Measurements from ENCODE around the gene KIRREL3.
A peak's percentile ranks its signal among the peaks of the same experiment; 100 is the strongest.

KIRREL3 gene

DNA sequence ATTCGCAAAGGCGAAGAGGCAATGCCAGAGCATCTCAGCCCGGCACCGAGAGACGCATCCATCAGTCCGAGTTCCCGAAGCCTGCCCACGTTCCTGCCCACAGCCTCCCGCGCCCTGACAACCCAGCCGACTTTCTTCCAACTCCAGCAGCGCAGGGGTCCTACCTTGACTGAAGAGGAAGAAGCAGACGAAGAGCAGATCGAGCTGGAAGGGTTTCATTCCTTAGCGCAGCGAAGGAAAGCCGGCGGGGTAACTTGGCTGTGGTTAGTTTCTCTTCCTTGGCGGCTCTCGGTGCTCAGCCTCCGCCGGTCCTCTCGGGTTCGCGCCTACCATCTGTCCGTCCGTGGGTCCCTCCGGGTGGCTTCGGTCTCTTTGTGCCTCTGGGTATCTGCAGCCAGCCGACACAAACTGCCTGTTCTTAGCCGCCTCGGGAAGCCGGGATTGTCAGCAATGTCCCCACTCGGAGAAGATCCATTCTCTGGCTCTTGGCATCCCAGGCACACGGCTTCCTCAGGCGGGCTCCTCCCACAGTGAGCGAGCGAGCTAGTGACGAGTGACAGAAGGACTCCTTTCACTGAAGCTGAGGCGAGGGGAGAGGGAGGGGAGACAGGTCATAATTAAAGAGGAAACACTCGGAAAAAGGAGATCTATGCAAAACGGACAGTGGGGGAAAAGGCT is at the start of gene KIRREL3:
Gene KIRREL3, minus strand, starts transcription at position 480 of the 678 bp plus-strand sequence.
- peak; percentile 5 for DNase-seq

DNA sequence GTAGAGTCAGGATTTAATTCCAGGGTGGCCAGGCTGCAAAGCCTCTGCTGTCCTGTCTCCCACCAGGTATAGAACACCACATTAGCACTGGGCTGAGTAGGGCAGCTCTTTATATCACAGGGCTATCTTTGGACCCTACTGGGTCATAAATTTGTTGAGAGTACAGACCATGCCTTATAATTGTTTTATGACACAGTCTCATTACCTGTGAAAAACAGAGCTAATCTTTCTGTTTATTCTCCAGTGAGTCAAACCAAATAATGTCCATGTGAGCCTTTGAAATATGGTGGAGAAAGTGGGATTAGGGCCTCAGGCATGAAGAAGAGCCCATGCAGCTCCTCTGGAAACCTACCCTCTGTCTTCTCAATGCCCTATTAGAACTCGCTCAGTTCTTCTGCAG is 49.6 kb upstream of the KIRREL3 start:
- no peak for DNase-seq

DNA sequence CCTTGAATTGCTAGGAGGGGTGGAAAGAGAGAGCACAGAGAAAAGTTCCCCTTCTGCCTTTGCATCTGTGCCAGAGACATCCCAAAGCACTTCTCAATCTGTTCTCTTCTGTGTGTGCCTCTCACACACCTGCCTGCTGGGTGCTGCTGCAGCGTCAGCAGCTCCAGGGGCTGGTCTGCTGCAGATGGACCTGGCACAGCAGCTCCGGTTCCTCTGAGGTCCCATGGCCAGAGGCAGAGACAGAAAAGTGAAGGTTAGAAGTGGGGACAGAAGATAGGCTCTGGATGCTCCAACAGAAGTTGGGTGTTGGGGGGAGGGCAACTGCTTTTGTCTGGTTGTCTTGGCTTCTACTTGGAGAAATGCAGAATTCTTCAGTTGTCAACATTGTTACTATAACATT is 48.9 kb upstream of the KIRREL3 start:
- no peak for DNase-seq

DNA sequence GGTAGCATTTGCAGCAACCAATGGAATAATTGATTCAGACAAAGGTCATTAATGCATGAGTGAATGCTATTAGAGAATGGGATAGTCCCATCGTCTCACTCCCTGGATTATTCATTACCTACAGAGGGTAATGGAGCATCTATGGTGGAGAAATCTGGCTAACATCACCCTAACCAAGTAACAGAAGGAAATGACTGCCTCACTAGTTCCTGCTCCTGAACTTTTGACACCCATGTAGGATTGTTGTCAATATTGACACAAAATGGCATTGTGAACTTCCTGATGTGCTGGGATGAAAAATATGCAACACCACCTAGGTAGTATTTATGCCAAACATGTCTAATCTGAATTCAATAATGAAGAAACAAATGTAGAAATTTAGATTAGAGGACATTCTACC is 44.0 kb upstream of the KIRREL3 start:
- peak; percentile 3 for DNase-seq

DNA sequence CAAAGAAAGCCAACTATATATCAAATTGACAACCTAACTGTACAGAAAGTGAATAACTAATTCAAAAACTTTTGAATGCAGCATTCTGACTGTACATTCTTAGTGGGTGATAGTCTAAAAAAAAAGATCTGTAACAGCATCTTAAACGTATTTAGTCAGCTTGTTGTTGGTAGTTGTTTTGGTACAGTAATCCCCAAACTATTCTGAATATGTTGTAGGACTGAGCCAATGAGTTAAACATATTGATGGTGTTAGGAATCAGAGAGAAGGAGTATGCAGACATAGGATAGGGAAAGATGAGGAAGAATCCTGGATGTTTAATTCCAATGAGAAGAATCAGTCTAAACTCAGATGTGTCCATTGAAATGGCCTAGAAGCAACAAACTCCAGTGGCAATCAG is 41.9 kb upstream of the KIRREL3 start:
- DNase-seq: no peak

DNA sequence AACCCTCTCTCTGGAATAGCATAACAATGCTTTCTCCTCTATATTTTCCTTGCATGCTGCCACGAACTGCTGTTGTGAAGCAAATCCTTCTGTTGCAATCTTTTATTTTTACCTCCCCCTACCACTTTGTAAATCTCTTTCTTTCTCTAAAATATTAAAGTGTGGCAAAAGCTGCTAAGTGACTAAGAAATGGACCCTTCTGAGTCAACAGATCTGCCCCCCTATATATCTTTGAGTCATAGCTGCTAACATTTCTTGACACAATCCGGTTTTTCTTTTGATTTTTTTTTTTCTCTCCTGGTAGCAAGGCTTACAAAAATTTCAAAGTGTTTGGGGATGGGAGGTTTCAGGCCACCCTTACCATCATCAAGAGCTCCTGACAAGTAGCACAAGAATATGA is 39.0 kb upstream of the KIRREL3 start:
- no peak for DNase-seq

DNA sequence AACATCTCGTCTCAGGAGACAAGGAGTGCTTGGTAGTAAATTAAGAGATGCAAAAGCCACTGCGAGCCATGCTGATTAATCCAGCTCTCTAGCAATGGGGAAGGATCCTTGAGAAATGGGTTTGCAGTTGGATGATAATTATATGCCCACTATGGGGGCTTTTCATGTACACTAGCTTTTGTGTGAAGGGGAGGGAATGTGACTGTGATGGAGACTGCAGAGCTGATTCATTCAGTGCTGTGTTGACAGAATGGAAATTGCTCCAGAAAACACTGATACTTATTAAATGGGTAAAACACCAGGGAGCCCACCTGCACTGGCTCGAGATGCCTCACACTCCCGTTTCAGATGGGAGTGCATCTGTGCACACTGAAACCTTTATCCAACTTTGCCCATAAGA is 37.0 kb upstream of the KIRREL3 start:
- DNase-seq: no peak

DNA sequence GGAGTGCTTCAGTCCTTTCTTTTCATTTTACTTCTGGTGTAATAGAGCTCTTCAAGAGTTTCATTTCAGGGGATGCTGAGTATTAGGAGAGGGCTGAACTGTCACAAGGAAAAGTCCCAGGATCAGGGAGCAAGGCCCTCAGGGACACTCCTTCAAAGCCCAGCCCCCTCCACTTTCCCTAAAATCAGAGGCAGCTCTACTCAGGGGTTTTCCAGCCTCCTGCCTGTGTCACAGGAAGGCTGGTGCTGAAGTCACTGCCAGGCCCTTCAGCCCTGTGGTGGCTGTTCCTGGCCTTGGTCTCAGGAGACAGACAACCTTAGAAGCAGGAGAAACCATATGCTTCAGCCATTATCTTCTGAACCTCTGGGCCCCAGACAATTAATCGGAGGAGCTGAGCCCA is 36.4 kb upstream of the KIRREL3 start:
- DNase-seq: no peak

DNA sequence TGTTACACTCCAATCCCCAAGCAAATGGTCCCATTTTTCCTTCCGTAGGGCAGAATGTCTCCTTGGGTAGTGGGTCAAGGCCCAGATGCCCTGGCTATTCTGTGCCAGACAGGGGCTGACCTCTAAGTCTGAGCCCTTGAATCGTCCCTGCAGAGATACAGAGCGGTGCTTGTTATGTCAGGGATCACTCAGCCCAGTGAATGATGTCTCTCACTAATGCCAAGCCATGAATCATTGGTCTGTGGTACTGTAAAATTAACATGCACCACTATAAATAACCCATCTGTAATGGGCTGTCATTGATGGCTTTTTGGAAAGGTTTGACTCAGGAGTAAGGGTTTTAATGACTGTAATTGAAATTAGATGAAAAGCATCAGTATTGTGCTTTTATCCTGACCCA is 35.3 kb upstream of the KIRREL3 start:
- DNase-seq: no peak

DNA sequence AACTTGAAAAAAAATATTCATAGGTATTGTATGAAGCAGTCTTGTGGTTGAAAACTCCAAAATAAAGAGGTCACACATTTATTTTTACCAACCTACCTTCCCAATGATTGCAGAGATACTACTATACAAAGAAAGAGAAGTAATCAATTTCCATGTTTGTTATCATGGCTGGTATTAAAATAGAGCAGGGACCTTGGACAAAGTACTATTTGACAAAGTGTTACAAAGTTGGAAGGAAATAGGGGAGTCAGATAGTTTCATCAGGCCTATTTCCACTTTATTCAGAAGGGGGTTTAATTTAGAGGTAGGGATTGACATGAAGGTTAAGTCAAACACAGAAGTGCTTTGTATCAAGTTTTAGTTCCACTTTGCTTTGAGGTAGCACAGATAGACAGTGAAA is 34.4 kb upstream of the KIRREL3 start:
- DNase-seq: no peak

DNA sequence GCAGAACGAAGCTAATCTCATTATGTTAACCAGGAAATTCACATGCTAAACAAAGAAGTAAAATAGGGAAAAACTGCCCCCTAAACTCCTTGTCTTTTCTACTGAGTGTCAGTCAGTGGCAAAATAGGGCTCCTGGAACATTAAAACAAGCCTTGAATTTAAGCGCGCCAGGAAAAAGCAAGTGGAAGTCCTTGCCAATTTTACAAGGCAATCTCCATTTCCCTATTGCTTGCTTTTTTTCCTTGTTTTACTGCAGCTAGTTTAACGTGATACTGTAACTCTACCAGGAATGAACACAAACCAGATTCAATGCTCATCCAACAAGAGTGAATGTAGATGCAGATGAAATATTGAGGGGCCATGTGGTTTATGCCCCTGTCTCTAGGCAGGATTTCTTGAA is 28.1 kb upstream of the KIRREL3 start:
- DNase-seq: no peak

DNA sequence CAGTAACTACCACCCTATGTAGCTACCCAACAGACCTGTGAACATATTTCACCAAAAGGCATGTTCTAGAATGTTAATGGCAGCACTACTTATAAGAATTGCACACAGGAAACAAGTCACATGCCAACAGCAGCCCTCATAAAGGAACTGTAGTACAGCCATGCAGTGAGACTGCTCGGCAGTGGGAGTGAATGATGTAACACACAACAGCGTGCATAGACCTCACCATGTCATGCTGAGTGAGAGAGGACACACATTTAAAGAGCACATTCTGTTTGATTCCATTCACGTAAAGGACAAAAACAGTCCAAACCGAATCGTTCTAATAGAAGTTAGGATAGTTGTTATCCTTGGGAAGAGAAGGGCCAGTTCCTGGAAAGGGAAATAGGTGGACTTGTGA is 27.2 kb upstream of the KIRREL3 start:
- peak; percentile 44 for DNase-seq

DNA sequence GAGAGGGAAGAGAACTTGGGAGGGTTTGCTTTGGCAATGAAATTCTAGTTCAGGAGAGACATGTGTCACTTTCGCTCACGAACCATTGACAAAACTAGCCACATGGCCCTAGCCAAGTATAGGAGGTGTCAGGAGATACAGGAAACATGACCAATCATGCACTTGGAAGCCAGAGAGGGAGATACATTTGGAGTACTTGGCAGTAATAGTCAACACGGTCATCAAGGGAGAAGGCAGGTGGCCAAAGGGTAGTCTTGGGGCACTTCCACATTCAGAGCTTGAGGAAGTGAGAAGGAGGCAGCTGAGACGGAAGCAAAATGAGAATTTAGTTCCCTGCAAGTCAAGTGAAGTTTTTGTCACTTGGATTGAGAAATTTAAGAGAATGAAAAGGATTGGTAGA is 26.4 kb upstream of the KIRREL3 start:
- no peak for DNase-seq

DNA sequence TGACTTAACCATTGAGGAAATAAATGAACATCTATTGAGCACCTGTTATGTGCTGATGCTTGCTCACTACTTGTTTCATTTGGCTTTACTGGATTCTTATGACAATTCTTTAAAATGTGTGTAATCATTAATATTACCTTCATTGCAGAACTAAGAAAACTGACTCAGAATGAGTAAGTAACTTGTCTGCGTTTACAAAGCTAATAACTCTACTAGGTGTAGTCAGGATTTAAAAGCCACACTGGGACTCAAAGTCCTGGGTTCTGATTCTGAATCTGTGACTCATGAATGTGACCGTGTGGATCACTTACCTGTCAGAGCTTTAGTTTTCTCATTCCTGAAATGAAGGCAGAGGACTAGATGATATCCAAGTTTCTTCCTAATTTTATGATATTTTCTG is 23.4 kb upstream of the KIRREL3 start:
- DNase-seq: no peak

DNA sequence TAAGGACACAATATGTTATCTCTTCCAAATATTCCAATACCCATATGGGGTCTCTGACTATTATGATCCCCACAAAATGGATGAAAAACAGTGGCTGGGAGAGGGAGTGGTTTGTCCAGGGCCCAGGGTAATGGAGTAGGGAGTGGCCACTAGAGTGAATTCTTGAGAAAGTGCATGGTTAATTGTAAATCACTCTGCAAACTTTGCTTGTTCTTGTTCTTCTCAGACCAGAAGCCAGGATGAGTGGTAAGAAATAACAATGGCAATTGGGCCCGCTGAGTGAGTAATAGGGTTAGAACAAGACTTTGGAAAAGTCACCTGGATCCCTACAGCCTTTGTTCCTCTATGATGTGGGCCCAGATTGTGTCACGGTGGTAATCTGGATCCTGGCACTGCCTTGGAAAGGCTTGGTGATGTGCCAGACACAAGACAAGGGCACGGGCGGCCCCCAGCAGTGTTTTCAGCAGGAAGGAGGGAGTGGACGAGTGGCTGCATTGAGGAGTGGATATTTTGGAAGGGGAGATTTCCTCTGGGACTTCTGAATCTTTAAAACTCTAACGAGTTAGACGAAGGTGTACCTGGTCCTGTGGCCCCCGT is 18.2 kb upstream of the KIRREL3 start:
- DNase-seq: no peak

DNA sequence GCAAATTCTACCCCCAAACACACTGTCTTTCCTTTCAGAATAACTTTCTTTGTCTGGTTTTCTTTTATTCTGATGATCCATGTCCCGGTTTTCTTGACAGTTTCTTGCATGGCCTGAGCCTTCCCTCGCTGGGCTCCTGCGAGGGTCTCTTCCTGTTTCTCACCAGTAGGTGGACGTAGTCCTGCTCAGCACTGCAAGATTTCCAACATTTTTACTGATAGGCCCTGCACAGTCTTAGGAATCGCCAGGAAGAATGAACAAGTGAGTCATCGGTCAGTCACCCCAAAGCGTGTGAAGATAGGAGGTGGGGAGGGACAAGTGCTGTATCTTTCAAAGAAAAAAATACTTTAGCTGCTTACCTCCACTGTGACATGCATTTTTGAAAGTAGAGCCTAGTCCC is 16.9 kb upstream of the KIRREL3 start:
- no peak for DNase-seq

DNA sequence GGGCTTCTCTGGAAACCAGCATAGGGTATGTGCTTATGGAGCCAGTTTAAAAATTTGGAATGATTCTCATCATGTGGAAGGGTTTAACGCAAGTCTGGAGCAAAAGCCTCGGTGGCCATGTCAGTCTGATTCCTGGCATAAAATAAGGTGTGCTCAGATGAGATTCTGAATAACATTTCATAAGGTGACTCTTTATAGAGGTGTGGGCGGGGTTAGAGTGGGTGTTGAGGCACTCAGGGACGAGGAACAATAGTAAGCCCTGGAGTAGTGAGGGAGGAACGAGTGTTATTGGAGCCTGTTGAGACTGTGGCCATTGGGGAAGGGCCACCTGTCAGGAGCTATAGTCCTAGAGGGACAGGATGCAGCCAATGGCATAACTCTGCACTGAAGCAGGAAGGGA is 13.0 kb upstream of the KIRREL3 start:
- DNase-seq: no peak

DNA sequence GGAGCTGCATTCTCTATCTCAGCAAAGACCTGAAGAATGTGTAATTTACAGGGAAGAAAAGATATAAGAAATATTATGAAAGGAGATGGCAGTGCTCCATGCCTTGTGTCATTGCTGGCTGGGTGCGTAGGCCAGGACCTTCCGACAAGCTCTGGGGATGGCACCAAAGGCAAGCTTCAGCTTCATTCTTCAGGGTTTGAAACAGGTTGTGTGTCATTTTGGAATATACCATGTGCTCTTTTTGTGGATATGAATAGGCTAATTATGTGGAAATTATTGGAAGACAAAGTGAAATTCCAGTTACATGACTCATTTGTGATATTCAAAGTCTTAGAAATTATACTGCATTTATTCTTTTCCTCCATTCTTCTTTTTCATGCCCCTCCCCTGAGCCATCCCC is 5.7 kb upstream of the KIRREL3 start:
- no peak for DNase-seq

DNA sequence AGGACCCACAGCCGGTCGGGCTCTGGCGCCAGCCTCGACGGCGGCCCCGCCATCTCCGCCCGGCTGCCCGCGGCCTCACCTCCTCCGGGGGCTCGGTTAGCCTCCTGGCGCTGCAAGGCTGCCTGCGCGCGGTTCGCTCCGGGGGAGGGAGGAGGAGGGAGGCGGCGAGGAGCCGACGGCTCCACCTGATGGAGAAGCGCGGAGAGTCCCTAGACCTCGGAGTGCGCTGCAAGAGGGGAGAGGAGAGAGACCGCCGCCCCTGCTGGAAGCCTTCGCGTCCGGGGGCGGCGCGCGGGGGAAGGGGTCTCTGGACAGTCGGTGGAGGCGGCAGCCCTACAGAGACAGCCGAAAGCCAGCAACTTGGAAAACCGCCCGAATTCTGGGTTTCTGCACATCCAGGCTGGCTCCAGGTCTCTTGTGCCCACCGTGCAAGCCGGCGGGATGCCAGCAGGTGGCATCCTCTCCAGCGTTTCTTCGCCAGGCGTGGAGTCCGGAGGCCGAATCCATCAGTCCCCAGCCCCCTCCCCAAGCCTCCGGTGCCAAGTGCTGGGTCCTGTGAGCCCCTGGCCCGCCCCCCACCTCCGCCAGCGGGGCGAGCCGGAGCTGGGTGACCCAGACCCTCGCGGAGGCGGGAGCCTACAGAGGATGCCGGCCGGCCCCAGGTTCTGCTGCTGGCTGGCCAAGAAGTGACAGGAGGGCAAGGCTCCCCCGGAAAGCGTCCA is 2.9 kb upstream of the KIRREL3 start:
- peak; percentile 54 for DNase-seq

DNA sequence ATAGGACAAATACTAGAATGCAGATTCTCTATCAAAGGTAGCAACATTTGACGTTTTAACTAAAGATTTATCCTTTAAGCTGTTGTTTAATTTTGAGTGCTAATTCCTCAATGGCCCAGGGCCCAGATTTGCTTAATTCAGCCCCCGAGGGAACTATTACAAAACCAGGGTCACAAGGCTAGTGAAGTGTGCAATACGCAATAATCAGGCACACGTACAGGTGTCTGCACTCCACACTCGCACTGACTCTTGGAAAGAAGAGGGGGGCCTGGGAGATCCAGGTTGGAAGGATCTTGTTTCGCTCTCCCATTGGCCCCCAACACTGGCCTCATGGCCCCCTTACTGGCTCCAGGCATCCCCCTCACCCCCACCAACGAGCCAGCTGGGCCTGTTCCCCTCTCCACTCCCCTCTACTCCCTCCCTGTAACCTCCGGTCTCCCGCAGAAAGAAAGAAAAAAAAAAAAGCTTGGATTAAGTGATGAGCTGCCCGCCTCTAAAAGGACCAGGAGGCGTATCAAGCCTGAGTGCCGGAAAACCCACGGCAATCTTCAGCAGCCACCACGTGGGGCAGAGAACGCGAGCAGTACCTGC is 2.2 kb upstream of the KIRREL3 start:
- no peak for DNase-seq

DNA sequence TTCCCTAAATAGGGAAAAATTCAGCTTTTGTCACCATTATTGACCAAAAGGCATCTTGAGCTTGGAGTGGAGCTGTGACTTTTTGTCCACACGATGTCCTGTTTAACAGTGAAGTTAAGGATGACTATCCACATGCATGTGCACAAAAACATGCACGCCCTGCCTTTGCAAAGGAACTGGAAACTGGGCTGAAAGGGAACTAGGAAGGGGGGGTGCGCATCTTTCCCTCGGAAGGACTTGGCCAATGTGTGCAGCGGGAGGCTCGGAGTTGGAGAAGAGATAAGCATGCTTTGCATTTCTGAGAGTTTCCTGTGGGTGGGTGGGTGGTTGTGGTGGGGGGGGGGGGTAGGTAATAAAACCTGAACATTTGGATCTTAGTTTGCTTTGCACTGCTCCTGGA is 411 bp upstream of the KIRREL3 start:
- DNase-seq: no peak

DNA sequence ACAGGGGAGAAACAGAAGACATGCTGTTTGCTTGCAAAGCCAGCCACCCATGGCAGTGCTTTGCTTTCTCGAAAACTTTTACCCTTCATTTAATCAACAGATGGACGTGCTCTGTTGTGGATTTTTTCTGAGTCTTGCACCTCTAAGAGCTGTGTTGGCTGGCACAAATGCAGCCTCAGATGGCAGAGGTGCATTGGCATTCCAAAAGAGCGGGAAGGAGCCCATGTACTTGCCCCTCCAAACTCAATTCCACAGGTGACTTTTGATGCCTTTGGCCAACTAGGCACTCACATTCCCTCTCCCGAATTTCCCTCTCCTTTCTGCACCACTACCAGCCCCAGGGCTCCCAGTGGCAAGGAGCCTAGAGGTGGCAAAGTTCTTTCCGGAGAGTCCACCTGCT is 1.2 kb downstream of the KIRREL3 start:
- no peak for DNase-seq

DNA sequence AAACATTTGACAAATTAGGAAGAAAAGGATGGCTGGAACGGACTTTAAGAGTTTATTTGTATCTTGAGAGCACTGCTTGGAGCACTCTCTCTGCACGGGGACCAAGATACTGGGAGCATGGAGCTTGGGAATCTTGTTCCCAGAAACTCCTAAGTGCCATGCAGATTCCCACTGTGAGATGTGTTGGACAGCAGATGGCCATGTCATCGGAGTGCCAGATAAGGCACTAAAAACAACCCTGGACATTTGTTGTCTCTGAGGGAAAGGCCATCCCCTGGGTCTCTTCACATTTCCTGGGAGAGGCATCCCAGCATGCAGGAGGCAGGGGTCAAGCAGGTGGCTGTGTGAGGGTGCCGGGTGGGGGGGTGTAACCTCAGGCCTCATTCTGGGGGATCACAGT is 2.9 kb downstream of the KIRREL3 start:
- DNase-seq: no peak

DNA sequence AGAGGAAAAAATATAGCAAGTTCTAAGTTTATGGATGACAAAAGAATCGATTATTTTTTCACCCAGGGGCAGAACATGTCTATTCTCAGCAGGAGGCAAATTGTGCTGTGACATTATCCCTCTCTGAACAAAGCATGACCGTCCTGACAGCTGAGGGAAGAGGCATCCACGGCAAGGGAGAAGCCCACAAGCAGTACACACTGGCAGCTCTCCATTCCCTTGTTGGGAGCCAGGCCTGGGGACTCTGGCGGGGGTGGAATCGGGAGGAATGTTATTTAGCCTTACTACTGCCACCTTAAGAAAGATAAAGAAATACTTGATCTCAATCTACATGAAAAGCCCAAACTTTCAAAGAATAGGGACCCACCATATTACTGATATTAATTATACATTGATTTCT is 3.4 kb downstream of the KIRREL3 start:
- DNase-seq: no peak
